ENCODE data around the gene SLC16A3.

DNA sequence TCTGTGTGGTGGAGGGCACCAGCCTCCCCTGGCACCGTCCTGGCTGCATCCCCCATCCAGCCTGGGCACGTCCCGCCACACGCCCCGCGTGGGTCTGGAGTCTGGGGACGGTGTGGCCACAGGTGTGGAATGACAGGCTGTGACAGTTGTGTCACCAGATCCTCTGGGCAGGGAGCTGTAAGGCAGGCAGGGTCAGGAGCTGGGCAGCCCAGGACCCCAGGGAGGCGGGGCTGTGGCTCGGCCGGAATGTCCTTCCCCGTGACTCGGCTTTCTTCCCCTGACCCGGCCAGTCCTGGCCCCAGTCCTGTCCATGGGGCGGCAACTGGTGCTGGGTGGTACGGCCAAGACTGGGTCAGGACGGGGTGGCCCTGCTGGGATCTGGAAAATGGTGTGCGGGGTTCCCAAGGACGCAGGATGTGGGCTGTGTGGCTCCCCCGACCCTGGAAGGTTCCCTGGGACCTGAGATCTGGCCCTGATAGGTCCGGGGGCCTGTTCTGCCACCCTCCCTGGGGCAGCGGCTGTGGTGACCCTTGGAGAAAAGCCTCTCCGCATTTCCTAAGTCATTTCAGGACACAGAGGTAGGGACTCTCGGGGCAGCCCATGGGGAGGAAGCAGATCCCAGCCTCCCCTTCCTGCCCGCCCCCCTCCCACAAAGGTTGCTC, 3.3 kb upstream of the SLC16A3 start:
- TF ChIP-seq, protein P1, sequence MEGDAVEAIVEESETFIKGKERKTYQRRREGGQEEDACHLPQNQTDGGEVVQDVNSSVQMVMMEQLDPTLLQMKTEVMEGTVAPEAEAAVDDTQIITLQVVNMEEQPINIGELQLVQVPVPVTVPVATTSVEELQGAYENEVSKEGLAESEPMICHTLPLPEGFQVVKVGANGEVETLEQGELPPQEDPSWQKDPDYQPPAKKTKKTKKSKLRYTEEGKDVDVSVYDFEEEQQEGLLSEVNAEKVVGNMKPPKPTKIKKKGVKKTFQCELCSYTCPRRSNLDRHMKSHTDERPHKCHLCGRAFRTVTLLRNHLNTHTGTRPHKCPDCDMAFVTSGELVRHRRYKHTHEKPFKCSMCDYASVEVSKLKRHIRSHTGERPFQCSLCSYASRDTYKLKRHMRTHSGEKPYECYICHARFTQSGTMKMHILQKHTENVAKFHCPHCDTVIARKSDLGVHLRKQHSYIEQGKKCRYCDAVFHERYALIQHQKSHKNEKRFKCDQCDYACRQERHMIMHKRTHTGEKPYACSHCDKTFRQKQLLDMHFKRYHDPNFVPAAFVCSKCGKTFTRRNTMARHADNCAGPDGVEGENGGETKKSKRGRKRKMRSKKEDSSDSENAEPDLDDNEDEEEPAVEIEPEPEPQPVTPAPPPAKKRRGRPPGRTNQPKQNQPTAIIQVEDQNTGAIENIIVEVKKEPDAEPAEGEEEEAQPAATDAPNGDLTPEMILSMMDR (IDR thresholded peaks at IDR 0.05; ENCODE audit: insufficient read depth, low read length) = no peak
- no peak for TF ChIP-seq POLR2AphosphoS5 (IDR thresholded peaks at IDR 0.05; ENCODE audit: low read depth)

All from HL-60 (cell line).